Liver (tissue), 3 donors: ENCODE results near the gene UQCR11.

Experiments
- EGR1 ChIP-seq, 2 donors: IDR thresholded peaks; 2 replicates each; pipeline ENCODE4 v1.6.1; 2016 to 2018; ENCODE audit warnings: antibody characterized with exemption in 2 of 2, low read depth in 2 of 2
- JUND ChIP-seq, 2 donors: IDR thresholded peaks; 2 replicates each; pipeline ENCODE4 v1.6.1; 2016; ENCODE audit warnings: antibody characterized with exemption in 2 of 2
- RAD21 ChIP-seq, 2 donors: IDR thresholded peaks; 2 replicates each; pipeline ENCODE4 v1.6.1; 2016; ENCODE audit warnings: antibody characterized with exemption in 2 of 2, mild to moderate bottlenecking in 2 of 2
- REST ChIP-seq: IDR thresholded peaks from 2 replicates; pipeline ENCODE4 v1.6.1; 2016; ENCODE audit warnings: antibody characterized with exemption, mild to moderate bottlenecking
- TF ChIP-seq, protein P1 (sequence below): fragments of 150-350 bp; IDR thresholded peaks from 2 replicates; pipeline ENCODE4 v1.5.1; 2017; ENCODE audit warnings: improper control_type of control experiment, low read depth, low read length; ENCODE audit not compliant: missing input control
- donor health status: healthy.
- donor health status: healthy.

DNA sequence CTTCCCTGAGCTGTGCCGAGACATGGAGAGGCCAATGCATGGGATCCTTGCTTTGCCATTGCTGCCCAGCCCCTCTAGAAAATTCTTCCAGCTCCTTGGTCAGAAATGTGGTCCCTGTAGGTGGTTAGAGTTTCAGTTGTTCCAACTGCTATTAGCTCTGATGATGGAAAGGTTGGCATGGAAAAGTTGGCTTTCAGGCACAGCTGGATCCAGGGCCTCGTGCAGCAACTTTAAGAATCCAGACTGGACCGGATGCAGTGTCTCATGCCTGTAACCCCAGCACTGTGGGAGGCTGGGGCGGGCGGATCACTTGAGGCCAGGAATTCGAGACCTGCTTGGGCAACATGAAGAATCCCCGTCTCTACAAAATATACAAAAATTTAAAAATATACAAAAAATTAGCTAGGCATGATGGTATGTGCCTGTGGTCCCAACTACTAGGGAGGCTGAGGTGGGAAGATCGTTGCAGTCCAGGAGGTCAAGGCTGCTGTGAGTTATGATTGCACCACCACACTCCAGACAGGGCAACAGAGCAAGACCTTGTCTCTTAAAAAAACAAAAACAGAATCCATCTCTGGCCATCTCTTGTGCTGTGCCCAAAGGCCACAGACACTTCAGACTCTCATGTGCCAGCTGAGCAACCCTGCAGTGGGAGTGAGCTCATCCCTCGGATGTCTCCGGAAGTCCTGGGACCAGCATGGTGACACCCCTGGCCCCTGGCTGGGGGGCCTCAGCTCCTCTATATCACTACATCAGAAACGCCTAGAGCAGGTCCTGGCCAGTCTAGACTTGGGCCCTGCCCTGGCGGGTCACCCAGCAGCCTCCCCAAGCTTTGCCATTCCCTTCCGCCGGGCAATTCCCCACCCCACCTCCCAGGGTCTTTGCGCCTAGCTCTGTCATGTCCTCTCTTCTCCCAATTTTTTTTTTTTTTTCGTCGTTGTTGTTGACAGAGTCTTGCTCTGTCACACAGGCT, 53.9 kb downstream of the UQCR11 start:
- TF ChIP-seq, protein P1, sequence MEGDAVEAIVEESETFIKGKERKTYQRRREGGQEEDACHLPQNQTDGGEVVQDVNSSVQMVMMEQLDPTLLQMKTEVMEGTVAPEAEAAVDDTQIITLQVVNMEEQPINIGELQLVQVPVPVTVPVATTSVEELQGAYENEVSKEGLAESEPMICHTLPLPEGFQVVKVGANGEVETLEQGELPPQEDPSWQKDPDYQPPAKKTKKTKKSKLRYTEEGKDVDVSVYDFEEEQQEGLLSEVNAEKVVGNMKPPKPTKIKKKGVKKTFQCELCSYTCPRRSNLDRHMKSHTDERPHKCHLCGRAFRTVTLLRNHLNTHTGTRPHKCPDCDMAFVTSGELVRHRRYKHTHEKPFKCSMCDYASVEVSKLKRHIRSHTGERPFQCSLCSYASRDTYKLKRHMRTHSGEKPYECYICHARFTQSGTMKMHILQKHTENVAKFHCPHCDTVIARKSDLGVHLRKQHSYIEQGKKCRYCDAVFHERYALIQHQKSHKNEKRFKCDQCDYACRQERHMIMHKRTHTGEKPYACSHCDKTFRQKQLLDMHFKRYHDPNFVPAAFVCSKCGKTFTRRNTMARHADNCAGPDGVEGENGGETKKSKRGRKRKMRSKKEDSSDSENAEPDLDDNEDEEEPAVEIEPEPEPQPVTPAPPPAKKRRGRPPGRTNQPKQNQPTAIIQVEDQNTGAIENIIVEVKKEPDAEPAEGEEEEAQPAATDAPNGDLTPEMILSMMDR: no peak
- TF ChIP-seq RAD21 (IDR thresholded peaks at IDR 0.05) (no peak), REST (no peak), JUND (IDR thresholded peaks at IDR 0.05) (no peak), EGR1 (IDR thresholded peaks at IDR 0.05; ENCODE audit: low read depth in 2 of 2) (no peak)
